Jurkat, Clone E6-1 (cell line): Measurements from ENCODE around the gene TNPO3.
A peak's percentile ranks its signal among the peaks of the same experiment; 100 is the strongest.
"Not testable (repeated sequence)": the region's sequence is repeated elsewhere in the genome, so short reads cannot be mapped to it uniquely, and the experiment has no call there.

ENCODE experiments used
- DNase-seq: peaks from one replicate; pipeline ENCODE4 v3.0.0-alpha.2; 2011; ENCODE audit warnings: low read depth, low spot score
- H3K4me3 ChIP-seq: 2 replicates; pipeline ENCODE4 v1.5.1; 2011; ENCODE audit warnings: mild to moderate bottlenecking, low read length, control low read depth, moderate library complexity

The TNPO3 gene

GRCh38 chr7:128915841-128916642 lies 138.9 kb downstream of the TNPO3 start:
- no peak overlapping the region for H3K4me3 ChIP-seq
- no peak for DNase-seq

- no peak overlapping the region for H3K4me3 ChIP-seq
- DNase-seq, result no peak
Measured at GRCh38 chr7:128915271-128915819, 139.6 kb downstream of the TNPO3 start.

GRCh38 chr7:128914566-128915151 lies 140.3 kb downstream of the TNPO3 start:
- H3K4me3 ChIP-seq, result no peak overlapping the region
- no peak for DNase-seq

DNA sequence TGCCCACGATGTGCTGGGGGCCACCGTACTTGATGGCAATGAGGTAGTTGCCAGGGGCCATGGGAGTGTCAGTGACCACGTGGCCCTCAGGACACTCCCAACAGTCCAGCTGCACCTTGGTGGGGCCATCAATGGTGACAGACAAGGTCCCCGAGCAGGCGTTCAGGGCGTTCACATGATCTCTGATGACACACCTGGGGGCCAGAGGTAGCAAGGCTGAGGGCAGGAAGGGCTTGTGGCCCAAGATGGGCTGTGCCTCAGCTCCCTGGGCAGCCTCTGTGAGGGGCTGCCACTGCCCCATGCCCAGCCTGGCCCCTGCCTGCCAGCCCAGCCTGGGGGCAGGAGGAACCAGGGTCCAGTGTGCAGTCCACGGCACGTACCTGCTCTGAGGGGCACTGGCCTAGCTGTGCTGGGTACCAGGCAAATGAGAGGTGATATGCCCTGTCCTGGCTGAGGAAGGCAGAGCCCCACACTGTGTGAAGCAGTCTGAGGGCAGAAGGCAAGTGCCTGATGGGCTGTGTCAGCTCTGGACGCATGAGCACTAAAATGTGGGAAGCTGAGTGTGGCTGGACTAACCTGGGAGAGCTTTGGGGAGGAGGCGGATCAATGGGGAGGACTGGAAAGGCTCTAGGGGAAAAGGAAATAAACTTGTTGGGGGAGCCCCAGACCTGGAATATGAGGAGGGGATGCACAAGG lies 140.9 kb downstream of the TNPO3 start:
- H3K4me3 ChIP-seq, result no peak overlapping the region
- no peak for DNase-seq

GRCh38 chr7:128912709-128913495 lies 142.0 kb downstream of the TNPO3 start:
- DNase-seq, H3K4me3 ChIP-seq: not testable (repeated sequence)

DNA sequence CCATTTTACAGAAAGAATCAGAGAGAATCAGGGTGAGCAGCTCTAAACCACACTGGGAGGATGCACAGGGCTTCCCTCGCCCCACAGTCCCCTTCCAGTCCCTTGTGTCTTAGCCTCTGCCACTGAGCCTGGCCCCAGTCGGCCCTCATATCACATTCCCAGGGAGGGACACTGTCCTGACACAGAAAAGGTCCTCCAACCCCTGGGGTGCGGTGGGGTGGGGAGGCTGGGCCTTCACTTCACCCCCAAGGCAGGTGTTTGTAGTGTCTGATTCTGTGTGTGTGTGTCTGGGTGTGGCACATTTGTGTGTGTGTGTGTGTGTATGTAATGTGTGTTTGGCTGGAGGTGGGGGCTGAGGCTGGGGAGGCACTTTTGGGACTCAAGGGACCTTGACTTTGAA lies 142.6 kb downstream of the TNPO3 start:
- H3K4me3 ChIP-seq, result no peak overlapping the region
- no peak for DNase-seq

DNA sequence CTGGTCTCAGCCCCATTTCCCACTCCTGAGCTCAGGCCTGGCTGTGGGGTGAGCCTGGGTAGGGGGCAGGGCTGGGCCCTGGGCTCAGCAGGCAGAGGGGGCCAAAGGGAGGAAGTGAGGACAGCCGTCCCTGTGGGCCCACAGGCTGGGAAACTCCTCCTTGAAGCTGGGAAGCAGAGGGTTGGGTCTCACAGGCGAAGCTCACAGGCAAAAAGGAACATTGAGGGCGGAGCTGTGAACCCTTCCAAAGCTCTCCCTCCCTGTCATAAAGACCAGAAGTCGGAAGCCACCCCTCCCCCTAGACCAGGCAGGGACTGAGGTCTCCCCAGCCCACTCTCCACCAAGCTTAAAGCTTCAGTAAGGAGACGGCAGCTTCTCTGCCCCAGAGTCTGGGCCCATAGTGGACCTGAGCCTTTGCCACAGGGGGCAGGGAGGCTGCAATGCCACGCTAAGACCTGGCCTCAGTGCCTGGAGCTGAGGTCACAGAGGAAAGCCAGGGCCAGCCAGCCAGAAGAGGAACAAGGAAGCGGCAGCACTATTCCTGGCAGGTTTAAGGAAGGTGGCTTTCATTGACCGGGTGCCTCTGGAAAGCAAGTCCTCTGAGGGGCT lies 143.4 kb downstream of the TNPO3 start:
- no peak overlapping the region for H3K4me3 ChIP-seq

DNA sequence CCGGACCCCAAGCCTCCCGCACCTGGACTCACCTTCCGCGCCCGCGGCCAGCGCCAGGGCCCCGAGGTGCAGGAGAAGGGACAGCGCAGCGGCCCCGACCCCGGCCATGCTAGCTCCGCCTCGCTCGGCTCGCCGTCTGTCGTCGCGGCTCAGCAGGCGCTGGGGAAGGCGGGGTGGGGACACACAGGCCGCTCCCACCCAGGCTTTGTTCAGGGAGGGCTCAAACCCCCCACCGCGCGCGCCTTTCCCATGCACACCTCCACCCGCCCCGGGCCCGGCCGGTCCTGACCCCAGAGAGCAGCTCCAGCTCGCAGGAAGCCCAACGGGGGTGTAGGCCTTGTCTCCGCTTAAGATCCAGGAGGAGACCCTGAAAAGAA lies 144.4 kb downstream of the TNPO3 start, which contains the start of gene KCP:
Gene KCP (minus strand): TSS at position 141 of the 377 bp plus-strand sequence. CDS start 33 bp downstream, at position 108.
- H3K4me3 ChIP-seq, result no peak within 1 kb of the TSS
- DNase-seq, result no peak

More for the DNA sequence above, 143.4 kb downstream of the TNPO3 start:
- no peak for DNase-seq

- H3K4me3 ChIP-seq, result no peak overlapping the region
- DNase-seq, result no peak
Measured at GRCh38 chr7:128909625-128910568, 145.0 kb downstream of the TNPO3 start.

DNA sequence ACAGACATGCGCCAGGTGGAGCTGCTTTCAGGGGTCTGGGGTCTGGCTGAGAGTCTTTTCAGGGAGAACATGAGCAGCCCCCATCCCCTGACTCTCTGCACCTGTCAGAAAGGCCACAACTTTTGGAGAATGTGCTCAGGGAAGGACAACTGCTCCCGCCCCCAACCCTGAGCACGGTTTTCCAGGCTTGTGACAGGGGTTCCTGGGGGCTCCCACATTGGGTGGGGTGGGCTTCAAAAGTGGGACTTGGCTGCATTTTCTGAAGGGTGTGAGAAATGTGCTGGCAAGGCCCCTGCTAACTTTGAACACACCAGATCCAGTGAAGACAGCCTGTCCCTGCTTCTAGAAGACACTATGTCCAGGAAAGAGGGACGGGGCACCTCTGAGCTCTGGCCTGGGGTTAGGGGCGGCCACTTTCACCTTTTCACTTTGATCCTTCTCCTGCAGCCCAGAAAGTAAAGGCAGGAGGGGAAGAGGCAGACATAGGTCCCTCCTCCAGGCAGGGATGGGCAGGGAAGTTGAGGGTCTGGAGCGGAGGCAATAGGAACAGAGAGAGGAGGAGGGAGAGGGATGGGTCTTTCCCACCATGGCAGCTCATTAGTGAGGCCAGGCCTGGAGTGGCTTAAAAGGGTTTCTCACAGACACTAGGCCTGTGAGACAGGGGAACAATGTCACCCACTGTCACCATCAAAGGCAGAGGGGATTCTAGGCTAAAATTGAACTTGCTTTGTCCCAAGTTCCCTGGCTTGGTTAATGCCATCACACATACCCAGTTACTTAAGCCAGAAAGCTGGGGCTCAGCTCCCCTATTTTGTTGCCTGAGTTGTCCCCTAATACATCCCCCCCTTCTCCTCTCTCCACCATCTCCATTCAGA lies 145.9 kb downstream of the TNPO3 start:
- no peak overlapping the region for H3K4me3 ChIP-seq
- DNase-seq, result no peak

GRCh38 chr7:128906766-128907559 lies 147.9 kb downstream of the TNPO3 start:
- no peak for DNase-seq
- no peak overlapping the region for H3K4me3 ChIP-seq

GRCh38 chr7:128906001-128906765 lies 148.7 kb downstream of the TNPO3 start:
- no peak for DNase-seq
- no peak overlapping the region for H3K4me3 ChIP-seq

GRCh38 chr7:128904381-128905197 lies 150.3 kb downstream of the TNPO3 start:
- DNase-seq, result peak; percentile 77
- H3K4me3 ChIP-seq, result 0 out of 2 replicates have a peak overlapping the region, but pooled peaks have one; percentile 11
